Adrenal gland (tissue), 12 donors: ENCODE results near the gene CAGE1. TPM values are rescaled to one million over a fixed set of nuclear protein-coding genes. Genes with fewer than 3 reads are reported as not detected.

Experiments
- DNase-seq, 7 donors: peaks; one replicate each; pipeline ENCODE4 v3.0.0-alpha.2; 2019 to 2020
- H3K27ac ChIP-seq, 5 donors: fragments of 200-600 bp; sonication (generic) in 4 of 5; 1 replicate in 3 of 5; 2 replicates in 2 of 5; pipeline versions ENCODE4 v1.5.1 to v1.8.0; 2016 to 2020; ENCODE audit warnings: mild to moderate bottlenecking in 1 of 5
- H3K27me3 ChIP-seq: fragments of 200-600 bp; 2 replicates; pipeline ENCODE4 v1.8.0; 2021
- H3K36me3 ChIP-seq, 2 donors: fragments of 200-600 bp; replicated peaks in 1 of 2; 1 replicate in 1 of 2; 2 replicates in 1 of 2; pipeline versions ENCODE4 v1.5.1 to v1.8.0; 2018 to 2022
- H3K4me1 ChIP-seq, 2 donors: fragments of 200-600 bp; replicated peaks in 1 of 2; 1 replicate in 1 of 2; 2 replicates in 1 of 2; pipeline versions ENCODE4 v1.5.1 to v1.8.0; 2018 to 2021
- H3K4me3 ChIP-seq, 4 donors: fragments of 200-600 bp; sonication (generic) in 3 of 4; one replicate each; pipeline ENCODE4 v1.5.1; 2016 to 2018
- H3K9me3 ChIP-seq, 3 donors: fragments of 200-600 bp; sonication (generic) in 1 of 3; replicated peaks in 1 of 3; 1 replicate in 2 of 3; 2 replicates in 1 of 3; pipeline versions ENCODE4 v1.5.1 to v1.8.0; 2016 to 2021
- POLR2A ChIP-seq, 2 donors: fragments of 450-650 bp; IDR thresholded peaks; one replicate each; pipeline ENCODE4 v1.6.1; 2017; ENCODE audit warnings: antibody characterized with exemption in 2 of 2, mild to moderate bottlenecking in 2 of 2, moderate library complexity in 1 of 2
- WGBS, 4 donors: extraction: QIAGEN DNeasy Blood & Tissue Kit in 2 of 4; methylation state at CpG; one replicate each; pipeline versions ENCODE4 v1.1.5 to v1.1.7; 2013 to 2017; 5-methylcytosine and 5-hydroxymethylcytosine counted together
- intact Hi-C, 2 donors: fragments of 100-400 bp; cut with DNase I; formaldehyde crosslinking; loops; one replicate each; pipeline versions ENCODE4 v1.14.1 to v1.15.0; 2022 to 2023
- polyA plus RNA-seq, 3 donors: library from polyadenylated mRNA; stranded (reverse); fragments of 200-250 nt in 2 of 3; fragments of 350-450 nt in 1 of 3; fragmentation: Illumina TruSeq in 1 of 3; extraction: RNeasy Lipid Tissue Mini Kit (QIAGEN cat#74804) in 1 of 3; gene quantifications; one replicate each; pipeline ENCODE4 v1.2.3, GENCODE V29; 2013 to 2014
- total RNA-seq, 9 donors: library from RNA; depleted of rRNA in 4 of 9; stranded (reverse); fragments of >200 nt in 4 of 9; fragments of 120-200 nt in 1 of 9; fragmentation: NEBNext Ultra II Directional in 1 of 9; extraction: Animal tissue kit (Norgen Biotek cat#: 25700) in 1 of 9; gene quantifications; one replicate each; pipeline versions ENCODE4 v1.1.0 to v1.2.4, GENCODE V29; 2013 to 2023
- TF ChIP-seq, protein P1 (sequence below), 6 experiments: fragments of 450-650 bp in 4 of 6; fragments of 200-600 bp in 2 of 6; sonication (generic) in 1 of 6; IDR thresholded peaks; 1 replicate in 5 of 6; 2 replicates in 1 of 6; pipeline versions ENCODE4 v1.5.1 to v1.8.0; 2016 to 2021; ENCODE audit warnings: antibody characterized with exemption in 6 of 6, mild to moderate bottlenecking in 2 of 6, moderate library complexity in 1 of 6
- donor health status: healthy with polysubstance abuse.
- donor health status: Bipolar disorder and iron deficiency.
- donor health status: DM: yes; HTN: yes; CAD: no.
- donor health status: DM: no; HTN: no; CAD: no.
- donor health status: DM: no; HTN: no; CAD: no.
- donor health status: DM: yes; HTN: yes; CAD: no.

Gene CAGE1
- total and polyA plus RNA-seq, 12 donors, result 0.06 to 0.25 (median 0.16) TPM; not detected in 8

DNA sequence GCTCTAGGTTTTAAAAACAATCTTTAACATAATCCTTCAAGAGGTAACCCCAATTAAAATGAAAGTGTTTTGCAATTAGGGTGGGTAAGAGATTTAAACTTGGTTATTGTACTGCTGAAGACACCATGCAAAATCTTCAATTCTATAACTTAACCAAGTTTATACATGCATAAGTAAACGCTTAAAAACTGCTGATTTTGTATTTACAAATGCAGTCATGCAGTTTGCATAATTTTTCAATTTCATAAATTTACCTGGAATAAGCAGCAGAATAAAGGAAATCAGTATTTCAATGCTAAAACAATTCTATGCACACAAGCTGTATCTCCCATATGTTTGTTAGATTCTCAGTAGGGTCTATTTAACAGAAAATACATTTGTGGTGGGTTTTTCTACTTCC, 99.5 kb downstream of the CAGE1 start:
- H3K4me1 ChIP-seq, result no peaks in the 10 kb centered on the region
- H3K4me3 ChIP-seq, result no peak overlapping the region
- no peaks in the 10 kb centered on the region for H3K9me3 ChIP-seq
- WGBS, 4 donors, result 89 to 97% (median 92%) methylated on average over 1 of the region's 1 CpG
- intact Hi-C loops, result no loop called here
- H3K27ac ChIP-seq, result no peak overlapping the region
- no peak for DNase-seq
- no peak for TF ChIP-seq POLR2A (IDR thresholded peaks at IDR 0.05)
- TF ChIP-seq, protein P1, sequence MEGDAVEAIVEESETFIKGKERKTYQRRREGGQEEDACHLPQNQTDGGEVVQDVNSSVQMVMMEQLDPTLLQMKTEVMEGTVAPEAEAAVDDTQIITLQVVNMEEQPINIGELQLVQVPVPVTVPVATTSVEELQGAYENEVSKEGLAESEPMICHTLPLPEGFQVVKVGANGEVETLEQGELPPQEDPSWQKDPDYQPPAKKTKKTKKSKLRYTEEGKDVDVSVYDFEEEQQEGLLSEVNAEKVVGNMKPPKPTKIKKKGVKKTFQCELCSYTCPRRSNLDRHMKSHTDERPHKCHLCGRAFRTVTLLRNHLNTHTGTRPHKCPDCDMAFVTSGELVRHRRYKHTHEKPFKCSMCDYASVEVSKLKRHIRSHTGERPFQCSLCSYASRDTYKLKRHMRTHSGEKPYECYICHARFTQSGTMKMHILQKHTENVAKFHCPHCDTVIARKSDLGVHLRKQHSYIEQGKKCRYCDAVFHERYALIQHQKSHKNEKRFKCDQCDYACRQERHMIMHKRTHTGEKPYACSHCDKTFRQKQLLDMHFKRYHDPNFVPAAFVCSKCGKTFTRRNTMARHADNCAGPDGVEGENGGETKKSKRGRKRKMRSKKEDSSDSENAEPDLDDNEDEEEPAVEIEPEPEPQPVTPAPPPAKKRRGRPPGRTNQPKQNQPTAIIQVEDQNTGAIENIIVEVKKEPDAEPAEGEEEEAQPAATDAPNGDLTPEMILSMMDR (IDR thresholded peaks at IDR 0.05), result no peak
- peaks cover 0 to 64% of the 10 kb centered on the region in 2 donors for H3K36me3 ChIP-seq
- no peaks in the 10 kb centered on the region for H3K27me3 ChIP-seq

DNA sequence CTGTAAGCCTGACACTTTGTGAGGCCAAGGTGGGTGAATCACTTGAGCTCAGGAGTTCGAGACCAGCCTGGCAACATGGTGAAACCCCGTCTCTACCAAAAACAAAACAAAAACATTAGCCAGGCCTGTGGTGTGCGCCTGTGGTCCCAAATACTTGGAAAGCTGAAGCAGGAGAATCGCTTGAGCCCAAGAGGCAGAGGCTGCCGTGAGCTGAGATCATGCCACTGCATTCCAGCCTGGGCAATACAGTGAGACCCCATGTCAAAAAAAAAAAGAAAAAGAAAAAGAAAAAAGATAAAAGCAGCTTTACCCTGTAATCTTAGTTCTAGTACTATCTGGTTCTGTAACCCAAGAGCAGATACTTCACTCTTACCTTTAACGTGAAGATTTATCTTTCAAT, 104.1 kb downstream of the CAGE1 start:
- peaks cover 0 to 46% of the 10 kb centered on the region in 2 donors for H3K36me3 ChIP-seq
- H3K9me3 ChIP-seq, result no peaks in the 10 kb centered on the region
- DNase-seq, result no peak
- no peak overlapping the region for H3K27ac ChIP-seq
- intact Hi-C loops, result loop anchor here in 1 of 2 donors (10.0 kb wide), 1 partner anchor 329 kb away; no protein-coding TSS in a partner anchor
- WGBS, 4 donors, result 93 to 97% (median 96%) methylated on average over 4 to 6 of the region's 6 CpGs
- TF ChIP-seq, protein P1 (IDR thresholded peaks at IDR 0.05), result no peak
- no peak for TF ChIP-seq POLR2A (IDR thresholded peaks at IDR 0.05)
- no peak overlapping the region for H3K4me3 ChIP-seq
- H3K4me1 ChIP-seq, result no peaks in the 10 kb centered on the region
- no peaks in the 10 kb centered on the region for H3K27me3 ChIP-seq

DNA sequence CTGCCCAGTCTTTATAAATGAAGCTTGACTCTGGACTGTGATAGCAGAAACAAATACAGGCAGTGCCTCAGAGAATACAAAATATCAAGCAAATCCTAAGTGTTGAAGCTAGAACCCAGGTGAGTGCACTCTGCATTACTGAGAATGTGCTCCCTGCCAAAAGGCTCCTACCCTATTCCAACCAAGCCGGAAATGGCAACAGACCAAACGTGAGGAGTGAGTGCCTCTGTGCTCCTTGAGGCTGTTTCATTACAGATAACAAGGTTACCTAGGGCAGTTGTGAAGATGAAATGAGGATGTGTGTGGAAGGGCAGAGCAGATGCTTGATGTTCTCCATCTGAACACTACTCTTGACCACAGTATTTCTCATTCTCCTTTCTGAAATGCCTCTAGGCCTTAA, 105.9 kb downstream of the CAGE1 start:
- WGBS, 4 donors, result 77 to 84% (median 79%) methylated on average over 2 of the region's 2 CpGs
- no peak for DNase-seq
- Histone ChIP-seq H3K27me3 (no peaks in the 10 kb centered on the region), H3K9me3 (no peaks in the 10 kb centered on the region), H3K36me3 (peaks cover 0 to 34% of the 10 kb centered on the region in 2 donors), H3K4me3 (no peak overlapping the region), H3K4me1 (no peaks in the 10 kb centered on the region), H3K27ac (no peak overlapping the region)
- intact Hi-C loops, result loop anchor here (5.0 to 10.0 kb wide), 2 partner anchors 331 to 334 kb away; no protein-coding TSS in a partner anchor
- TF ChIP-seq, protein P1 (IDR thresholded peaks at IDR 0.05), result no peak
- no peak for TF ChIP-seq POLR2A (IDR thresholded peaks at IDR 0.05)

DNA sequence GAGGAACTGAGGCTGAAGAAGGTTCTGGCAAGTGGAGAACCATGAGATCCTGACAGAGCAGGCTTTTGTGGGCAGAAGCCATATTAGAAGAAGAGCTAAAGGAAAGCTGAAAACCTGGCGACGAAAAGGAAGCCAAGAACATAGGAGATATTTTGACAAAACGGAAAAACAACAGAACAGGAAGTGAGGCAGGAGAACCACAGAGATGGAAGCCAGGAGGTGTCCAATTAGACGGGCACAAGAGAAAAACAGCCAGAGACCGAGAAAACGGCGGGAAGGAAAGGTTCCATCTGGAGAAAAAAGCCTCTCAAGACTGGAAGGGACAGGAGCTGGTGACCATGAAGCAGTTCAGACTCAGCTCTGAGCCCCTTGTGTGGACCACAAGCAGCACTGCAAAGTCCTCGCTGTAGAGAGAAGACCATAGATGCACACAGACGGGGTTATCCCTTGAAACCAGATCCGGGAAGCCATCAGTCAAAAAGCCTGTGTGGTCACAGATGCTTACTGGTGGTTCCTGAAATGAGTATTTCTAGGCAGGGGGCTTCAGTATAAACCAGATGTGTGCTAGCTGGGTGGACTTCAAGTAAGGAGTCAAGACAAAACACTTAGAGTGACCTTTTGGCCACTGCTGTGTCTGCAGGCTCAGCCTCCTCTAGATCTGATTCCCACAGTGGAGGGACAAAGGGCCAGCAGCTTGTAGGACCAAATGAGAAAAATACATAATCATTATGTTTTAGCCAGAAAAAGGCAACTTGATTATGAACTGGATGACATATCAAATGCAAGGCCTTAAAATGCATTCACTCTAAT, 107.2 kb downstream of the CAGE1 start:
- TF ChIP-seq POLR2A (IDR thresholded peaks at IDR 0.05), result no peak
- TF ChIP-seq, protein P1 (IDR thresholded peaks at IDR 0.05), result no peak
- H3K4me3 ChIP-seq, result no peak overlapping the region
- H3K36me3 ChIP-seq, result peaks cover 0 to 20% of the 10 kb centered on the region in 2 donors
- H3K27ac ChIP-seq, result no peak overlapping the region
- no peak for DNase-seq
- intact Hi-C loops, result loop anchor here (5.0 to 10.0 kb wide), 2 partner anchors 332 to 335 kb away; no protein-coding TSS in a partner anchor
- 73 to 83% (median 77%) methylated on average over 9 to 10 of the region's 10 CpGs for WGBS, 4 donors
- no peaks in the 10 kb centered on the region for H3K9me3 ChIP-seq
- H3K27me3 ChIP-seq, result no peaks in the 10 kb centered on the region
- no peaks in the 10 kb centered on the region for H3K4me1 ChIP-seq

Other genes starting within 250 kb of the CAGE1 start
- 100 to 1,000 TPM in 5 of 9 donors, 10 to 100 TPM in 4; 42.9 to 281 (median 109) TPM for gene SSR1, start 76.5 kb downstream of the CAGE1 start, total RNA-seq
- 100 to 1,000 TPM in 1 of 3 donors, 10 to 100 TPM in 1, 1 to 10 TPM in 1; 9.7 to 211 (median 15.1) TPM for gene SSR1, start 76.5 kb downstream of the CAGE1 start, polyA plus RNA-seq
- 10 to 100 TPM in 7 of 9 donors, 1 to 10 TPM in 2; 6.0 to 18.8 (median 14.9) TPM for gene RIOK1, start 66 bp upstream of the CAGE1 start, total RNA-seq
- 10 to 100 TPM in 2 of 3 donors, 1 to 10 TPM in 1; 8.6 to 21.1 (median 14.9) TPM for gene RIOK1, start 66 bp upstream of the CAGE1 start, polyA plus RNA-seq
- 10 to 100 TPM; 12.9 to 61.4 (median 42.9) TPM for gene DSP, start 151.9 kb upstream of the CAGE1 start, total RNA-seq
- 10 to 100 TPM in 1 of 3 donors, 1 to 10 TPM in 2; 4.1 to 12.3 (median 5.9) TPM for gene DSP, start 151.9 kb upstream of the CAGE1 start, polyA plus RNA-seq
- gene SNRNP48, start 200.5 kb upstream of the CAGE1 start, total RNA-seq, result 10 to 100 TPM in 5 of 9 donors, 1 to 10 TPM in 4; 2.5 to 13.1 (median 10.1) TPM
- gene SNRNP48, start 200.5 kb upstream of the CAGE1 start, polyA plus RNA-seq, result 10 to 100 TPM in 1 of 3 donors, 1 to 10 TPM in 2; 3.5 to 10.5 (median 6.4) TPM